HEK293 (cell line): Measurements from ENCODE around the gene TNFSF12.

Experiments used
- KLF1 ChIP-seq: fragments of 450-650 bp; formaldehyde crosslinking; IDR thresholded peaks from 2 replicates; pipeline ENCODE4 v1.5.1; 2016; ENCODE audit warnings: missing biosample characterization, missing genetic modification characterization
- PRDM10 ChIP-seq: fragments of 450-650 bp; formaldehyde crosslinking; IDR thresholded peaks from 2 replicates; pipeline ENCODE4 v1.5.1; 2016; ENCODE audit warnings: missing biosample characterization, missing genetic modification characterization
- PRDM4 ChIP-seq: fragments of 450-650 bp; formaldehyde crosslinking; IDR thresholded peaks from 2 replicates; pipeline ENCODE4 v1.5.1; 2017; ENCODE audit warnings: missing biosample characterization, missing genetic modification characterization
- SCRT2 ChIP-seq: fragments of 450-650 bp; formaldehyde crosslinking; IDR thresholded peaks from 2 replicates; pipeline ENCODE4 v1.5.1; 2016; ENCODE audit warnings: missing biosample characterization, missing genetic modification characterization
- YY1 ChIP-seq: fragments of 450-650 bp; formaldehyde crosslinking; IDR thresholded peaks from 2 replicates; pipeline ENCODE4 v1.5.1; 2018; ENCODE audit warnings: missing biosample characterization, missing genetic modification characterization
- ZBTB1 ChIP-seq: fragments of 450-650 bp; formaldehyde crosslinking; IDR thresholded peaks from 2 replicates; pipeline ENCODE4 v1.5.1; 2016; ENCODE audit warnings: missing biosample characterization, missing genetic modification characterization
- ZFP3 ChIP-seq: fragments of 450-650 bp; formaldehyde crosslinking; IDR thresholded peaks from 2 replicates; pipeline ENCODE4 v1.5.1; 2016; ENCODE audit warnings: low read depth, missing biosample characterization, missing genetic modification characterization
- ZNF16 ChIP-seq: fragments of 450-650 bp; formaldehyde crosslinking; IDR thresholded peaks from 2 replicates; pipeline ENCODE4 v1.5.1; 2016; ENCODE audit warnings: low read depth, missing biosample characterization, missing genetic modification characterization
- ZNF18 ChIP-seq: fragments of 450-650 bp; formaldehyde crosslinking; IDR thresholded peaks from 2 replicates; pipeline ENCODE4 v1.5.1; 2016; ENCODE audit warnings: missing biosample characterization, missing genetic modification characterization
- ZNF202 ChIP-seq: fragments of 450-650 bp; formaldehyde crosslinking; IDR thresholded peaks from 2 replicates; pipeline ENCODE4 v1.5.1; 2016; ENCODE audit warnings: missing biosample characterization, missing genetic modification characterization, borderline replicate concordance
- ZNF223 ChIP-seq: fragments of 450-650 bp; formaldehyde crosslinking; IDR thresholded peaks from 2 replicates; pipeline ENCODE4 v1.5.1; 2016; ENCODE audit warnings: missing biosample characterization, missing genetic modification characterization
- ZNF24 ChIP-seq: fragments of 450-650 bp; formaldehyde crosslinking; IDR thresholded peaks from 2 replicates; pipeline ENCODE4 v1.5.1; 2016; ENCODE audit warnings: missing biosample characterization, missing genetic modification characterization
- ZNF266 ChIP-seq: fragments of 450-650 bp; formaldehyde crosslinking; IDR thresholded peaks from 2 replicates; pipeline ENCODE4 v1.5.1; 2016; ENCODE audit warnings: missing biosample characterization, missing genetic modification characterization, low read depth
- ZNF350 ChIP-seq: fragments of 450-650 bp; formaldehyde crosslinking; IDR thresholded peaks from 2 replicates; pipeline ENCODE4 v1.5.0; 2017; ENCODE audit warnings: missing biosample characterization, mild to moderate bottlenecking, missing genetic modification characterization
- ZNF404 ChIP-seq: fragments of 450-650 bp; formaldehyde crosslinking; IDR thresholded peaks from 2 replicates; pipeline ENCODE4 v1.5.1; 2017; ENCODE audit warnings: missing biosample characterization, missing genetic modification characterization
- ZNF423 ChIP-seq: fragments of 450-650 bp; formaldehyde crosslinking; IDR thresholded peaks from 2 replicates; pipeline ENCODE4 v1.5.1; 2016; ENCODE audit warnings: missing biosample characterization, missing genetic modification characterization
- ZNF510 ChIP-seq: fragments of 450-650 bp; formaldehyde crosslinking; IDR thresholded peaks from 2 replicates; pipeline ENCODE4 v1.5.1; 2018; ENCODE audit warnings: mild to moderate bottlenecking, missing genetic modification characterization, missing biosample characterization; ENCODE audit not compliant: insufficient replicate concordance
- ZNF558 ChIP-seq: fragments of 450-650 bp; formaldehyde crosslinking; IDR thresholded peaks from 2 replicates; pipeline ENCODE4 v1.5.1; 2016; ENCODE audit warnings: missing biosample characterization, missing genetic modification characterization
- ZNF560 ChIP-seq: fragments of 450-650 bp; formaldehyde crosslinking; IDR thresholded peaks from 2 replicates; pipeline ENCODE4 v1.5.1; 2017; ENCODE audit warnings: missing biosample characterization, missing genetic modification characterization, borderline replicate concordance
- ZNF585B ChIP-seq: fragments of 450-650 bp; formaldehyde crosslinking; IDR thresholded peaks from 2 replicates; pipeline ENCODE4 v1.5.1; 2016; ENCODE audit warnings: missing biosample characterization, missing genetic modification characterization
- ZNF645 ChIP-seq: fragments of 450-650 bp; formaldehyde crosslinking; IDR thresholded peaks from 2 replicates; pipeline ENCODE4; 2016; ENCODE audit warnings: missing biosample characterization, missing genetic modification characterization
- ZNF677 ChIP-seq: fragments of 450-650 bp; IDR thresholded peaks from 2 replicates; pipeline ENCODE4 v1.5.0; 2018; ENCODE audit warnings: missing biosample characterization, mild to moderate bottlenecking, missing genetic modification characterization, moderate library complexity
- ZNF791 ChIP-seq: fragments of 450-650 bp; formaldehyde crosslinking; IDR thresholded peaks from 2 replicates; pipeline ENCODE4 v1.5.1; 2016; ENCODE audit warnings: missing biosample characterization, missing genetic modification characterization
- TF ChIP-seq, protein P1 (sequence below): fragments of 450-650 bp; formaldehyde crosslinking; IDR thresholded peaks from 2 replicates; pipeline ENCODE4 v1.5.1; 2016; ENCODE audit warnings: missing biosample characterization, missing genetic modification characterization
- TF ChIP-seq, protein P2 (sequence below): fragments of 450-650 bp; formaldehyde crosslinking; IDR thresholded peaks from 2 replicates; pipeline ENCODE4 v1.5.1; 2016; ENCODE audit warnings: missing biosample characterization, missing genetic modification characterization

Gene TNFSF12

GRCh38 chr17:7583253-7584109, 34.6 kb downstream of the TNFSF12 start, which contains the start of gene MPDU1 (continued):
- TF ChIP-seq ZNF404 (tag by site-specific recombination): no peak
- no peak for TF ChIP-seq ZNF510 (tag by site-specific recombination)
- TF ChIP-seq ZNF423 (tag by site-specific recombination): no peak
- TF ChIP-seq ZFP3 (tag by site-specific recombination): no peak
- TF ChIP-seq ZNF560 (tag by site-specific recombination): no peak
- no peak for TF ChIP-seq ZNF223 (tag by site-specific recombination)
- no peak for TF ChIP-seq ZNF645 (tag by site-specific recombination)
- TF ChIP-seq ZNF24 (tag by site-specific recombination): peak; percentile 57
- TF ChIP-seq ZNF791 (tag by site-specific recombination): no peak
- peak; percentile 75 for TF ChIP-seq ZNF558 (tag by site-specific recombination)
- TF ChIP-seq, protein P1, sequence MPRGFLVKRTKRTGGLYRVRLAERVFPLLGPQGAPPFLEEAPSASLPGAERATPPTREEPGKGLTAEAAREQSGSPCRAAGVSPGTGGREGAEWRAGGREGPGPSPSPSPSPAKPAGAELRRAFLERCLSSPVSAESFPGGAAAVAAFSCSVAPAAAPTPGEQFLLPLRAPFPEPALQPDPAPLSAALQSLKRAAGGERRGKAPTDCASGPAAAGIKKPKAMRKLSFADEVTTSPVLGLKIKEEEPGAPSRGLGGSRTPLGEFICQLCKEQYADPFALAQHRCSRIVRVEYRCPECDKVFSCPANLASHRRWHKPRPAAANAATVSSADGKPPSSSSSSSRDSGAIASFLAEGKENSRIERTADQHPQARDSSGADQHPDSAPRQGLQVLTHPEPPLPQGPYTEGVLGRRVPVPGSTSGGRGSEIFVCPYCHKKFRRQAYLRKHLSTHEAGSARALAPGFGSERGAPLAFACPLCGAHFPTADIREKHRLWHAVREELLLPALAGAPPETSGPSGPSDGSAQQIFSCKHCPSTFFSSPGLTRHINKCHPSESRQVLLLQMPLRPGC (tag by site-specific recombination): no peak; the same call in 1 of the 2 replicates
- TF ChIP-seq, protein P2, sequence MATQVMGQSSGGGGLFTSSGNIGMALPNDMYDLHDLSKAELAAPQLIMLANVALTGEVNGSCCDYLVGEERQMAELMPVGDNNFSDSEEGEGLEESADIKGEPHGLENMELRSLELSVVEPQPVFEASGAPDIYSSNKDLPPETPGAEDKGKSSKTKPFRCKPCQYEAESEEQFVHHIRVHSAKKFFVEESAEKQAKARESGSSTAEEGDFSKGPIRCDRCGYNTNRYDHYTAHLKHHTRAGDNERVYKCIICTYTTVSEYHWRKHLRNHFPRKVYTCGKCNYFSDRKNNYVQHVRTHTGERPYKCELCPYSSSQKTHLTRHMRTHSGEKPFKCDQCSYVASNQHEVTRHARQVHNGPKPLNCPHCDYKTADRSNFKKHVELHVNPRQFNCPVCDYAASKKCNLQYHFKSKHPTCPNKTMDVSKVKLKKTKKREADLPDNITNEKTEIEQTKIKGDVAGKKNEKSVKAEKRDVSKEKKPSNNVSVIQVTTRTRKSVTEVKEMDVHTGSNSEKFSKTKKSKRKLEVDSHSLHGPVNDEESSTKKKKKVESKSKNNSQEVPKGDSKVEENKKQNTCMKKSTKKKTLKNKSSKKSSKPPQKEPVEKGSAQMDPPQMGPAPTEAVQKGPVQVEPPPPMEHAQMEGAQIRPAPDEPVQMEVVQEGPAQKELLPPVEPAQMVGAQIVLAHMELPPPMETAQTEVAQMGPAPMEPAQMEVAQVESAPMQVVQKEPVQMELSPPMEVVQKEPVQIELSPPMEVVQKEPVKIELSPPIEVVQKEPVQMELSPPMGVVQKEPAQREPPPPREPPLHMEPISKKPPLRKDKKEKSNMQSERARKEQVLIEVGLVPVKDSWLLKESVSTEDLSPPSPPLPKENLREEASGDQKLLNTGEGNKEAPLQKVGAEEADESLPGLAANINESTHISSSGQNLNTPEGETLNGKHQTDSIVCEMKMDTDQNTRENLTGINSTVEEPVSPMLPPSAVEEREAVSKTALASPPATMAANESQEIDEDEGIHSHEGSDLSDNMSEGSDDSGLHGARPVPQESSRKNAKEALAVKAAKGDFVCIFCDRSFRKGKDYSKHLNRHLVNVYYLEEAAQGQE (tag by site-specific recombination): 0 out of 2 replicates have a peak, but pooled peaks have one; percentile 27
- no peak for TF ChIP-seq ZNF677 (tag by site-specific recombination)
- no peak for TF ChIP-seq ZBTB1 (tag by site-specific recombination)
- TF ChIP-seq ZNF585B: no peak
- TF ChIP-seq ZNF350: no peak
- peak; percentile 9; the same call in 1 of the 2 replicates for TF ChIP-seq PRDM4 (tag by site-specific recombination)
- TF ChIP-seq ZNF18 (tag by site-specific recombination): no peak
- no peak for TF ChIP-seq ZNF16
- TF ChIP-seq ZNF202 (tag by site-specific recombination): no peak
- TF ChIP-seq YY1 (tag by site-specific recombination): peak; percentile 99
- TF ChIP-seq ZNF266 (tag by site-specific recombination): no peak
- peak; percentile 34; the same call in 1 of the 2 replicates for TF ChIP-seq KLF1 (tag by site-specific recombination)
- no peak for TF ChIP-seq PRDM10 (tag by site-specific recombination)
- no peak for TF ChIP-seq SCRT2 (tag by site-specific recombination)
